ENCODE data around the gene CAMKK1. TPM values are rescaled to one million over a fixed set of nuclear protein-coding genes. Genes with fewer than 3 reads are reported as not detected.

The CAMKK1 gene
- total and polyA plus RNA-seq, 9 of the 15 experiments (the other 6 are each of a cell fraction or from before 2014, with no cell fraction given): 0.34 to 7.5 (median 4.9) TPM

DNA sequence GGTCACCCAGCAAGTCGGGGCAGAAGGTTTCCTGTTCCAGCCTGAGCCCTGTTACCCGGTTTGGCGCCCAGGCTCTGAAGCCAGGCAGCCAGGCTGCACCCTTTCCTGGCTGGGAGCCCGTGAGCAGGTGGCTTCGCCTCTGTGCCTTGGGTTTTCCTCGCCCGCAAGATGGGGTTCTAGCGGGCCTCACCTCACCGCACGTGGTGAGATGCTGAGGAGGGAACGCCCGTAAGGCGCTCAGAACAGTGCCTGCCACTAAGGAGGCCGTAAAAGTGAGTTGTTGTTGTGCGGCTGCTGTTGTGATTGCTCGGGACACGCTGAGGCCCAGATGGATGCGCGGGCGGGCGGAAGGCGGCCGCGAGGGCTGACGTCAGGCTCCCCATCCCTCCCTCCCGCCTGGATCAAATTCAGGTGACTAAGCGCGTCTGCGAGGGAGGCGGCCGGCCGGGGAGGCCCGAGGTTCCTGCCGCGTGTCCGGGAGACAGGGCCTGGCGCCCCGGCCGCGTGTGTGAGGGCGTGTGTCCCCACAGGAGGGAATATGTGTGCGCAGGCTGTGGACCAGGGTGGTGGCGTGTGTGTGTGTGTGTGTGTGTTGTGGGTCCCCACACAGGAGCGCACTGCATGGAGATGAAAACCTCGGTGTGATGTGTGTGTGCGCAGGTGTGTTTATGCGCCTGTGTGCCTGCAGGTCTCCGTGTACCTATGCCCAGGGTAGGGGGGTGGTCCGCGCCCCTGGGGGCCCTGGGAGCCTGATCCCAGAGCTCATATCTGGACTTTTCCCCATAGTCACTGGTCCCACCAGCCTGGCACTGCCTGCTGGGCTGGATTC lies 4.3 kb downstream of the CAMKK1 start (continued):
- TF ChIP-seq, protein P1, sequence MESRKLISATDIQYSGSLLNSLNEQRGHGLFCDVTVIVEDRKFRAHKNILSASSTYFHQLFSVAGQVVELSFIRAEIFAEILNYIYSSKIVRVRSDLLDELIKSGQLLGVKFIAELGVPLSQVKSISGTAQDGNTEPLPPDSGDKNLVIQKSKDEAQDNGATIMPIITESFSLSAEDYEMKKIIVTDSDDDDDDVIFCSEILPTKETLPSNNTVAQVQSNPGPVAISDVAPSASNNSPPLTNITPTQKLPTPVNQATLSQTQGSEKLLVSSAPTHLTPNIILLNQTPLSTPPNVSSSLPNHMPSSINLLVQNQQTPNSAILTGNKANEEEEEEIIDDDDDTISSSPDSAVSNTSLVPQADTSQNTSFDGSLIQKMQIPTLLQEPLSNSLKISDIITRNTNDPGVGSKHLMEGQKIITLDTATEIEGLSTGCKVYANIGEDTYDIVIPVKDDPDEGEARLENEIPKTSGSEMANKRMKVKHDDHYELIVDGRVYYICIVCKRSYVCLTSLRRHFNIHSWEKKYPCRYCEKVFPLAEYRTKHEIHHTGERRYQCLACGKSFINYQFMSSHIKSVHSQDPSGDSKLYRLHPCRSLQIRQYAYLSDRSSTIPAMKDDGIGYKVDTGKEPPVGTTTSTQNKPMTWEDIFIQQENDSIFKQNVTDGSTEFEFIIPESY (CRISPR knock-in tag; IDR thresholded peaks at IDR 0.05): no peak
- TF ChIP-seq NCOR1 (IDR thresholded peaks at IDR 0.05) (0 out of 2 replicates have a peak, but pooled peaks have one; percentile 27), POLR2B (IDR thresholded peaks at IDR 0.05; ENCODE audit: low read depth, partially characterized antibody) (peak; percentile 49), PHF8 (IDR thresholded peaks at IDR 0.05; ENCODE audit: borderline replicate concordance, low read length) (peak; percentile 65; the same call in 1 of the 2 replicates), ETV5 (CRISPR knock-in tag; IDR thresholded peaks at IDR 0.05; ENCODE audit: low read depth) (0 out of 2 replicates have a peak, but pooled peaks have one; percentile 40), ATF1 (CRISPR knock-in tag; IDR thresholded peaks at IDR 0.05) (0 out of 2 replicates have a peak, but pooled peaks have one; percentile 10), ATF1 (tag; IDR thresholded peaks at IDR 0.05) (peak; percentile 85), PHB2 (IDR thresholded peaks at IDR 0.05; ENCODE audit: low read depth) (no peak), BCOR (IDR thresholded peaks at IDR 0.05) (0 out of 2 replicates have a peak, but pooled peaks have one; percentile 22), NCOA1 (IDR thresholded peaks at IDR 0.05; ENCODE audit: low read depth) (no peak), ZKSCAN8 (CRISPR knock-in tag; IDR thresholded peaks at IDR 0.05) (no peak), ARID1B (IDR thresholded peaks at IDR 0.05) (peak; percentile 64), ZNF41 (CRISPR knock-in tag; conservative IDR thresholded peaks at IDR 0.05) (no peak), PRMT5 (CRISPR knock-in tag; IDR thresholded peaks at IDR 0.05) (0 out of 2 replicates have a peak, but pooled peaks have one; percentile 53), ZNF124 (CRISPR knock-in tag; IDR thresholded peaks at IDR 0.05) (no peak), FIP1L1 (IDR thresholded peaks at IDR 0.05; ENCODE audit: low read depth, low read length, poor library complexity, severe bottlenecking) (peak; percentile 44), RNF2 (IDR thresholded peaks at IDR 0.05) (peak; percentile 69; the same call in 1 of the 2 replicates), MAFK (IDR thresholded peaks at IDR 0.05; ENCODE audit: low read length) (no peak), POU5F1 (IDR thresholded peaks at IDR 0.05; ENCODE audit: borderline replicate concordance, low read depth, low read length, partially characterized antibody) (no peak), ZEB2 (IDR thresholded peaks at IDR 0.05) (peak; percentile 67; the same call in 1 of the 2 replicates), MTA2 (IDR thresholded peaks at IDR 0.05; ENCODE audit: low read depth) (no peak), NR2C2 (CRISPR knock-in tag; IDR thresholded peaks at IDR 0.05) (0 out of 2 replicates have a peak, but pooled peaks have one; percentile 39), NR2C2 (tag; IDR thresholded peaks at IDR 0.05) (no peak), HMGN3 (IDR thresholded peaks at IDR 0.05; ENCODE audit: borderline replicate concordance, extremely low read depth, insufficient read length, low read depth, low read length) (peak; percentile 75)
- TF ChIP-seq, protein P2, sequence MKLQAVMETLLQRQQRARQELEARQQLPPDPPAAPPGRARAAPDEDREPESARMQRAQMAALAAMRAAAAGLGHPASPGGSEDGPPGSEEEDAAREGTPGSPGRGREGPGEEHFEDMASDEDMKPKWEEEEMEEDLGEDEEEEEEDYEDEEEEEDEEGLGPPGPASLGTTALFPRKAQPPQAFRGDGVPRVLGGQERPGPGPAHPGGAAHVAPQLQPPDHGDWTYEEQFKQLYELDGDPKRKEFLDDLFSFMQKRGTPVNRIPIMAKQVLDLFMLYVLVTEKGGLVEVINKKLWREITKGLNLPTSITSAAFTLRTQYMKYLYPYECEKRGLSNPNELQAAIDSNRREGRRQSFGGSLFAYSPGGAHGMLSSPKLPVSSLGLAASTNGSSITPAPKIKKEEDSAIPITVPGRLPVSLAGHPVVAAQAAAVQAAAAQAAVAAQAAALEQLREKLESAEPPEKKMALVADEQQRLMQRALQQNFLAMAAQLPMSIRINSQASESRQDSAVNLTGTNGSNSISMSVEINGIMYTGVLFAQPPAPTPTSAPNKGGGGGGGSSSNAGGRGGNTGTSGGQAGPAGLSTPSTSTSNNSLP (IDR thresholded peaks at IDR 0.05; ENCODE audit: borderline replicate concordance, low read depth, low read length): no peak
- TF ChIP-seq, protein P3, sequence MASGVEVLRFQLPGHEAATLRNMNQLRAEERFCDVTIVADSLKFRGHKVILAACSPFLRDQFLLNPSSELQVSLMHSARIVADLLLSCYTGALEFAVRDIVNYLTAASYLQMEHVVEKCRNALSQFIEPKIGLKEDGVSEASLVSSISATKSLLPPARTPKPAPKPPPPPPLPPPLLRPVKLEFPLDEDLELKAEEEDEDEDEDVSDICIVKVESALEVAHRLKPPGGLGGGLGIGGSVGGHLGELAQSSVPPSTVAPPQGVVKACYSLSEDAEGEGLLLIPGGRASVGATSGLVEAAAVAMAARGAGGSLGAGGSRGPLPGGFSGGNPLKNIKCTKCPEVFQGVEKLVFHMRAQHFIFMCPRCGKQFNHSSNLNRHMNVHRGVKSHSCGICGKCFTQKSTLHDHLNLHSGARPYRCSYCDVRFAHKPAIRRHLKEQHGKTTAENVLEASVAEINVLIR (CRISPR knock-in tag; IDR thresholded peaks at IDR 0.05): peak; percentile 65
